ENCODE data around the gene DCLRE1B. TPM values are rescaled to one million over a fixed set of nuclear protein-coding genes. Genes with fewer than 3 reads are reported as not detected.

DCLRE1B gene
- total RNA-seq, 1 donor from 2014 or later: 2.1 TPM

GRCh38 chr1:113858982-113859381 is 46.1 kb upstream of the DCLRE1B start:
- peaks cover 7% of the 10 kb centered on the region for H3K27me3 ChIP-seq (ENCODE audit: low read depth)
- no peak for DNase-seq
- no peaks in the 10 kb centered on the region for H3K9me3 ChIP-seq (replicated peaks)
- H3K4me1 ChIP-seq: no peaks in the 10 kb centered on the region
- no peak for TF ChIP-seq CTCF (IDR thresholded peaks at IDR 0.05; ENCODE audit: borderline replicate concordance)
- no peak overlapping the region for H3K27ac ChIP-seq (replicated peaks)
- intact Hi-C loops (cut with micrococcal nuclease): no loop called here
- H3K4me3 ChIP-seq: no peak overlapping the region
- no peaks in the 10 kb centered on the region for H3K36me3 ChIP-seq

- no peak overlapping the region for H3K27ac ChIP-seq (replicated peaks)
- no peak overlapping the region for H3K4me3 ChIP-seq
- H3K4me1 ChIP-seq: no peaks in the 10 kb centered on the region
- no peaks in the 10 kb centered on the region for H3K9me3 ChIP-seq (replicated peaks)
- no peak for DNase-seq
- no peaks in the 10 kb centered on the region for H3K36me3 ChIP-seq
- no peak for TF ChIP-seq CTCF (IDR thresholded peaks at IDR 0.05; ENCODE audit: borderline replicate concordance)
- intact Hi-C loops (cut with micrococcal nuclease): no loop called here
- peaks cover 7% of the 10 kb centered on the region for H3K27me3 ChIP-seq (ENCODE audit: low read depth)
Measured at GRCh38 chr1:113859478-113860175, 45.5 kb upstream of the DCLRE1B start.

- Histone ChIP-seq H3K4me3 (no peak overlapping the region), H3K27me3 (ENCODE audit: low read depth) (peaks cover 7% of the 10 kb centered on the region), H3K36me3 (no peaks in the 10 kb centered on the region), H3K4me1 (no peaks in the 10 kb centered on the region), H3K27ac (replicated peaks) (no peak overlapping the region), H3K9me3 (replicated peaks) (no peaks in the 10 kb centered on the region)
- DNase-seq: no peak
- intact Hi-C loops (cut with micrococcal nuclease): no loop called here
- no peak for TF ChIP-seq CTCF (IDR thresholded peaks at IDR 0.05; ENCODE audit: borderline replicate concordance)
Measured at GRCh38 chr1:113860891-113861290, 44.2 kb upstream of the DCLRE1B start.

GRCh38 chr1:113861641-113862040 is 43.5 kb upstream of the DCLRE1B start:
- intact Hi-C loops (cut with micrococcal nuclease): no loop called here
- no peak for TF ChIP-seq CTCF (IDR thresholded peaks at IDR 0.05; ENCODE audit: borderline replicate concordance)
- H3K27ac ChIP-seq (replicated peaks): no peak overlapping the region

GRCh38 chr1:113868387-113869083 is 36.6 kb upstream of the DCLRE1B start:
- no peaks in the 10 kb centered on the region for H3K4me1 ChIP-seq
- H3K4me3 ChIP-seq: no peak overlapping the region
- DNase-seq: no peak
- intact Hi-C loops (cut with micrococcal nuclease): no loop called here
- TF ChIP-seq CTCF (IDR thresholded peaks at IDR 0.05; ENCODE audit: borderline replicate concordance): no peak
- no peak overlapping the region for H3K27ac ChIP-seq (replicated peaks)
- no peaks in the 10 kb centered on the region for H3K27me3 ChIP-seq (ENCODE audit: low read depth)
- no peaks in the 10 kb centered on the region for H3K36me3 ChIP-seq
- no peaks in the 10 kb centered on the region for H3K9me3 ChIP-seq (replicated peaks)

More at GRCh38 chr1:113861641-113862040, 43.5 kb upstream of the DCLRE1B start:
- no peak for DNase-seq
- Histone ChIP-seq H3K4me3 (no peak overlapping the region), H3K9me3 (replicated peaks) (no peaks in the 10 kb centered on the region), H3K27me3 (ENCODE audit: low read depth) (peaks cover 7% of the 10 kb centered on the region), H3K36me3 (no peaks in the 10 kb centered on the region), H3K4me1 (no peaks in the 10 kb centered on the region)
